ENCODE data around the gene ATP6V0D1.

Gene ATP6V0D1

GRCh38 chr16:67388591-67388990 lies 92.4 kb downstream of the ATP6V0D1 start:
- no peak for DNase-seq

GRCh38 chr16:67388191-67388590 lies 92.8 kb downstream of the ATP6V0D1 start:
- no peak for DNase-seq

All from NK-92 treated with Interleukin-12 subunit alpha and Interleukin-12 subunit beta, amount 100 ng/mL, for 24 hours (cell line).